ENCODE data around the gene RASD1.

Gene RASD1, protein sequence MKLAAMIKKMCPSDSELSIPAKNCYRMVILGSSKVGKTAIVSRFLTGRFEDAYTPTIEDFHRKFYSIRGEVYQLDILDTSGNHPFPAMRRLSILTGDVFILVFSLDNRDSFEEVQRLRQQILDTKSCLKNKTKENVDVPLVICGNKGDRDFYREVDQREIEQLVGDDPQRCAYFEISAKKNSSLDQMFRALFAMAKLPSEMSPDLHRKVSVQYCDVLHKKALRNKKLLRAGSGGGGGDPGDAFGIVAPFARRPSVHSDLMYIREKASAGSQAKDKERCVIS

DNA sequence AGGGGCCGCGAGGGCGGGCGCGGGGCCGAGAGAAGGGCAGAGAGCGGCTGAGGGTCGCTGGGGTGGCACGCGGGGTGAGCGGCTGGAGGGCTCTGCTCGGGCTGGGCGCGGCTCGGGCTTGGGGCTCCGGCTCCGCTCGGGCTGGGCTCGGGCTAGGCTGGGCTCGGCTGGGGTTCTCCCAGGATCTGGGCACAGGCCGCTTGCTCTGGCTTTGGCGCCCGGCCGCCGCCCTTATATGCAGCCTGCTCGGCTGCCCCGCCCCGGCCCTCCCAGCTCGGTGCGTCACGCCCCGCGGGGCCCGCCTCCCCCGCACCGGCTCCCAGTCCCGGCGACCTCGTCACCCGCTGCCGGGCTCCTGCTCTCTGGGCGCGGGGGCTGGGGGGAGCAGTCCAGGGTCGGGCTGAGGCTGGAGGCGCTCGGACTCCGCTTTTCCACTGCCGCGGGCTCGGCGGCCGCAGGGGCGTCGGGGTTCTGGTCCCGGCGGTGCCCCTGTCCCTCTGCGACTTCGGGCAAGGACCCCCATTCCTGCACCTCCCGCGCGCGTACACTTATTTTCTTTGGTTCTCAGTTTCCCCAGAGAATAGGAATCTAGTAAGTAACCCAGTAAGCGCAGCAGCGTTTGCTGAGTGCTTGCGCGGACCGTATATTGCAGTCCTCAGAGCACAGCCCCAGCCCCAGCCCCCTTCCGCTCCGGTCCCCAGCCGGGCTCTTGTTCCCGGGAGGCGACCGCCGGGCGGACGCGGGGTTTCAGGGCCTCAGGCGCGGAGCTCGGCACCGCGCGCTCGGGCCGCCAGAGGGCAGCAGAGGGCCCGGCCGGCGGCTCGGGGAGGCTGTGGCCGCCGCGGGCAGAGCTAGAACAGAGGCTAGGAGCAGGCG is at the start of gene RASD1:
Gene RASD1, minus strand, starts transcription at position 207 of the 876 bp plus-strand sequence. CDS start 214 bp downstream, outside the sequence.
- DNase-seq (ENCODE audit: low read depth) = peak; percentile 69

GRCh38 chr17:17545984-17546383 is 49.8 kb upstream of the RASD1 start:
- DNase-seq (ENCODE audit: low read depth) = no peak

- DNase-seq (ENCODE audit: low read depth) = peak; percentile 27
Measured at GRCh38 chr17:17545031-17545820, 49.0 kb upstream of the RASD1 start.

DNA sequence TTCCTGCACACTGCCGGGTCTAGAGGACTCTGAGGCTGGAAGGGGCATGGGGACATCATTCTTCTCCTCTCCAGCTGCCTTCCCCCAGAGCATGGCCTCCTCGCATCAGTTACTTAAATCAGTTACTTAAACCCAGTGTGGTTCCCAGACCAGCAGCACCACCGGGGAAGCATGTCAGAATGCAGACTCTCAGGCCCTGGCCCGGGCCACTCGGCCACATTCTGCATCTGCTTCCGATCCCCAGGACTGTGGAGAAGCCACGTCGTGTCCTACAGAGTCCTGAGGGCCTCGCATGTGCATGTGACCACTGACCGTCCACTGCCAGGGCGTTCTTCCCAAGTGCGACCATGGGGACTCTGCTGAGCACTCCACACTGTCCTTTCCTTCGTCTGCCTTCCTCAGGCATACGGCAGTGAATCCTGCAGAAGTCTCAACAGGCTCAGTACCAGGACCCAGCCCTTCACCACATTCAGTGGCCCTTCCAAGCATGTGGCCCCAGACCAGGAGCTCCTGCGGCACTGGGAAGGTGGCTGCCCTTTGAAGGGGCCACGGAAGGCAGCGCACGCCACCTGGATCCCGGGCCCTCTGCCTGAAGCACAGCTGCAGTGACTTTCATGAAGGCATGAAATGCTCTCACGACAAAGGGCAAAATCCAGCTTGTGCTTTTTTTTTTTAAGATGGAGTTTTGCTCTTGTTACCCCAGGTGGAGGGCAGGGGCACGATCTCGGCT is 46.9 kb upstream of the RASD1 start:
- no peak for DNase-seq (ENCODE audit: low read depth)

DNA sequence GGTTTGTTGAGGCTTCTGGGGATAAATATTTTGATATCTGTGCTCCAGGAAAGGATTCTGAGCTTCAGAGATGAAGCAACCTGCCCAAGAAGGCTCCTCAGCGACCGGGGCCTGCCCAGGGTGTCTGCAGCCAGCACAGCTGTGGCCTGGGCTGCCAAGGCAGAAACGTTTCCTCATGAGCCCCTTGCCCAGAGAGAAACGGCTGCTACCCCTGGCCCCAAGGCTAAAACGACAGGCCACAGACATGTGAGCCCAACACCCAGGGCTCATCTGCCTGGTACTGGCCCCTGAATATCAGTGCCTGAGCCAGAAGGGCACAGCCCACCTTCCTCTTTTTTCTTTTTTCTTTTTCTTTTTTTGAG is 45.4 kb upstream of the RASD1 start:
- DNase-seq (ENCODE audit: low read depth) = no peak

DNA sequence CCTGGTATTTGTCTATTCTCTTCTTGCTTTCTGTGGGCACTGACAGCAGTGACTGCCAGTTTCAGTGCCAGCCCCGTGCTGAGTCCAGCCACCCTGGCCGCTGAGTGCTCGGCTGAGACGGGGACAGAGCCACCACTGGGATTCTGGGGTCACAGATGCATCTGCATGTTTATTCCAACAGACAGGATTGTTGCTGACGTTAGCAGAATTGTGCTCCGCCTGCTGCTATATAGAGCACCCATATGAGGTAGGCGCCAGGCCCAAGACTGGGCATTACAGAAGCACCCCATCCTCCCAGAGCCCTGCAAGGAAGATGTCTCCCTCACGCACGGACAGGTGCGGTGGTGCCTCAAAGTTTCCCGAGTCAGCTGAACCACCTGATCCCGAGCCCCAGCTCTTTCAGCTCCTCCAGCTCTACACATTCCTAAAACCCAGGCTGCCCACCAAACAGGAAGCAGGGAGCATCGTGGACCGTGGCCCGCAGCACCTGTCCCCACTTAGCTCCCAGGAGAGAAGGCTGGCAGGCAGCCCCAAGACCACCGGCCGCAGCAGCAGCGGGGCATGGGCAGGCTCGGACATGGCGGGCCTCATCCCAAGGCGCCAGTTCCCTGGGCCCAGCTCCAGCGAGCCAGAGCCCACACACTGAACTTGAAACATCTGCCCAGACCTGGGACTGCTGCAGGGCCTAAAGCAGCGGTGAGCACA is 44.9 kb upstream of the RASD1 start:
- DNase-seq (ENCODE audit: low read depth) = no peak

DNA sequence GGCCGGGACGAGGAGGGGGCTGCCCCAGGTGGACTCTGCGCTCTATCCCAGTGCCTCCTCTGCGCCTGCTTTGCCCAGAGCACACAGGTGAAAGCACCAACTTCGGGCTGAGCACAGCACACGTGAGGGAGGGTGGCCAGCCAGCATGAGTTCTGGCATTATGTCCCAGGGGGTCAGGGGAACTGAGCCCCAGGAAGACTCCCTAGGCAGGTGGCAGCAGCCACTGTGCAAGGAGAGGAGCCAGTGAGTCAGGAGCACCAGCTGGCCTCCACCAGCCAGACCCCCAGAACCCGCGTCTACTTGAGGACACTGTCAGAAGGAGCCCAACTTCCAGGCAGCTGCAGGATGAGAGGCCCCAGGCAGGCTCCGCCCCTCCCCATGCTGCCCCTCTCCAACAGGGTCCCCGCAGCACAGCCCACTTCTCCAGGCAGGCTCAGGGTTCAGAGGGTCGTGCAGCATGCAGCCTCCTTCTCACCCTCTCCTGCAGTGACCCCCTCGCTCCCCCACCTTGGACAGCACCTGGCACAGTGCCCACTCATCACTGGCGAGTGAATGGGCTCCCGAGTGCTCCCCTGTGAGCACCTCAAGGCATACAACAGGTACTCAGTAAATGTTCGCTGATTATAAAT is 44.2 kb upstream of the RASD1 start:
- DNase-seq (ENCODE audit: low read depth) = no peak

DNA sequence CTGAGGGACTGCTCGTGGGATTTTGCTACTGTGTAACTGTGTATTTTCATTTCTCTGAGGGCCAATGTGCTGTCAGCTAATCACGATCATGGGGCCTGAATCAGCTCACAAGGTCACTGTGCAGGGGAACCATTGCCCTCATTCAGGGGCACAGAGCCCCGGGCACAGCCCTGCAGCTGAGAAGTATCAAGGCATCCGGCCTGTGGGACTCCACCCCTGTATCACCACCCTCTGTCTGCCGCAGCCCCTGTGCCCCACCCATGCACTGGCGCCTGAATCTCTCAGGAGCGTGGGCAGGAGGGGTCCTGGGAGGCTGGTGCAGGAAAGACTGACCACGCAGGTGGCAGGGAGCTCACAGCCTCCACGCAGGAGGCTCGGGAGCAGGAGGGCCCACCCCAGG is 43.4 kb upstream of the RASD1 start:
- no peak for DNase-seq (ENCODE audit: low read depth)

DNA sequence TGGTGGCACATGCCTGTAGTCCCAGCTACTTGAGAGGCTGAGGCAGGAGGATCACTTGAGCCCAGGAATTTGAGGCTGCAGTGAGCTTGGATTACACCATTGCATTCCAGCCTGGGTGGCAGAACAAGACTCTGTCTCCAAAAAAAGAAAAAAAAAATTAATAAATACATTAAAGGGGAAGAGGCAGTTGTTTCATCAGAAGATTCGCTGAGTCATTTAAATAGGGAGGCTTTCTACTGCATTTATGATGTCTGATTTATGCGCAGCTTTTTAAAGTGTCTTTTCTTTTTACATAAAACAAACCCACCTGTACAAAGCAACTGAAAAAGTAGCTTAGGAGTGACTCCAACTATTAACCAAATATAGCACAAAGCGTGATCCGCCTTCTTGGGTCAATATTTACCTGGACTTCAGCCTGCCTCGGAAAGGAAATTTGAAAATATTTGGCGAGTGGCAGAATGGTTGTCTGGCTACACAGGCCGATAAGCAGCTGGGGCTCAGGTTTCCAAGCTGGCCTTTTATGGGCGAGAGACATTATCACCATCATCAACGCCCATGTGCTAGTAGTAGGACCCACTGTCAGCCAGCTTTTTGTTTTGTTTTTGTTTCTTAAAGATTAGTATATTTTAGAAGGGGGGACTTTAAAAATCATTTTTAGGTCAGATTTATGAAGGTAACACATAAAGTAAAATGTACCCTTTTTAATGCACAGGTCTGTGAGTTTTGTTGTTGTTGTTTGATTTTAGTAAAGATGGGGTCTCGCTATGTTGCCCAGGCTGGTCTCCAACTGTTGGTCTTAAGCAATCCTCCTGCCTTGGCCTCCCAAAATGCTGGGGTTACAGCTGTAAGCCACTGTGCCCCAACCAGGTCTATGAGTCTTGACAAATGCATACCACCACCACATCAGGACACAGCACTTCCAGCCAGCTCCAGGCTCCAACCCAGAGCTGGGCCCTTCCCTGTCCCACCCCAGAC is 42.5 kb upstream of the RASD1 start:
- no peak for DNase-seq (ENCODE audit: low read depth)

GRCh38 chr17:17537311-17538099 is 41.3 kb upstream of the RASD1 start:
- DNase-seq (ENCODE audit: low read depth) = no peak

- DNase-seq (ENCODE audit: low read depth) = no peak
Measured at GRCh38 chr17:17536702-17537101, 40.5 kb upstream of the RASD1 start.

DNA sequence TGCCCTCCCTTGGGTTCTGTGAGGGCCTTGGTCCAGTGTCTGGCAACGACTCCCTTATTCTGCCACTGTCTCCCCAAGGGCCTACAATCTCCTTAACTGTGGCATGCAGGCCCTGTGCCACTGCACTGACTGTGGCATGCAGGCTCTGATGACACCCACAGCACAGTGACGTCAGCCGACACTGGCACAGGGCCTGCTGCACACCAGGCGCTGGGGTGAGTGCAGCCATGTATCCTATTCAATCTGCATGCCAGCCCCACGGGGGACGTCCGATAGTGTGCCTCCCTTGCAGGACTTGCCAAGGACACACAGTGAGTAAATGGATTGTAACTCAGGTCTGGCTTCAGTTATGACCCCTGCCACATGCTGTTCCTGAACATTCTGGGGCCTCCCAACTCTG is 39.8 kb upstream of the RASD1 start:
- DNase-seq (ENCODE audit: low read depth) = no peak

- no peak for DNase-seq (ENCODE audit: low read depth)
Measured at GRCh38 chr17:17533901-17534441, 37.8 kb upstream of the RASD1 start.

- DNase-seq (ENCODE audit: low read depth) = no peak
Measured at GRCh38 chr17:17532991-17533390, 36.8 kb upstream of the RASD1 start.

DNA sequence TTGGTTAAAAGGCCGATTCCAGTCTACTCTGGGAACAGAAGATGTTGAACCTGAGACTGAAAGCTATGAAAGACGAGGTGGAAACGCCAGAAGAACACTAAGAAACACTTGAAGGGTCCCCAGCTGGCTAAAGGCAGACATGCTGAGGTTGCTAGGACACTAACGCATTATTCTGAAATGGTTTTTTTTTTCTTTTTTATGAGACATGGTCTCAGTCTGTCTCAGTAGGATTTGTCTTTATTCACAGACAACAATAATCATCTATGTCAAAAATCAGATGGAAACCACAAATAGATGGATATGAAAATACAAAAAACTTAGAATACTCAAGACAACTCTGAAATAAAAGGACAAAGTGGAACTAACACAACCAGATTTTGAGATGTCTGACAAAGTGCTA is 35.0 kb upstream of the RASD1 start:
- DNase-seq (ENCODE audit: low read depth) = no peak

- no peak for DNase-seq (ENCODE audit: low read depth)
Measured at GRCh38 chr17:17528696-17529652, 32.8 kb upstream of the RASD1 start.

- no peak for DNase-seq (ENCODE audit: low read depth)
Measured at GRCh38 chr17:17527956-17528500, 31.8 kb upstream of the RASD1 start.

Data from fibroblast of the conjunctiva (primary cell).